Measurements from ENCODE around the gene MAP3K19. TPM values are rescaled to one million over a fixed set of nuclear protein-coding genes. Genes with fewer than 3 reads are reported as not detected.
"Not testable (repeated sequence)": the region's sequence is repeated elsewhere in the genome, so short reads cannot be mapped to it uniquely, and the experiment has no call there.

Gene MAP3K19
- total RNA-seq, 1 donor from 2014 or later = 0.78 TPM

DNA sequence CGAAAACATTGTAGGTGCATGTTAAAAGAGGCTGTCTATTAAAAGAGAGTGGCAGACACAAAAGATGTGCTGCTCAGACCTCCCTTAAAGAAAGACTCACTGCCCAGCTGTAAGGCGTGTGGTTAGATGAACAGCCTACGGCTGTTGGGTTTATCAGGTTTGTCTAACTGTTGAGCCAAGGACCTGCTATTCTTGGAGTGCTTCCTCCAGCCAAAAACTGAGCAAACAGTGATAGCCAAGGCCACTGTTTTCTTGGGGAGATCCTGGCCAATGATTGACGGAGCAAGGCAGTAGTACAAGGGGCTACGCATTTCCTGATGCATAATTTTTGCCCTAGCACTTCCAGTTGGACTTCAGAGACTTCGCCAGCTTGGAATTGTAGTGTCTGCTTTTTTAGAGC is 3.4 kb upstream of the MAP3K19 start:
- DNase-seq = peak; percentile 1

- no peak for DNase-seq
These were observed 2.9 kb upstream of the MAP3K19 start for GRCh38 chr2:135050132-135050531.

DNA sequence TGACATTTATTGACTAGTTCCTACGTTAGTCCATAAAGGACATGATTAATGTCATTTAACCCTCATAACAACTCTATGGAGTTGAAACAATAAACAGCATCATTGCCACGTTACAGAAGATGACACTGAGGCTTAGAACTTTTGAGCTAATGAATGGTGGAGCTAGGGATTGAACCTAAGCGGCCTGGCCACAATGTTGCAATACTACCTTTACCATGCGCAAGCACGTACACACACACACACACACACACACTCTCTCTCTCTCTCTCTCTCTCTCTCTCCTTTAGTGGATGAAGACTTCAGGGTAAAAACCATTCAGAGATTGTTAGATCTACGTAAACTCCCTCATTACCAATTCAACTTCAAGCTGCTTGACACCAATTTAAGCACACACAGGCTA is 875 bp upstream of the MAP3K19 start:
- DNase-seq = no peak

GRCh38 chr2:135043345-135043744 is 3.9 kb downstream of the MAP3K19 start:
- no peak for DNase-seq

DNA sequence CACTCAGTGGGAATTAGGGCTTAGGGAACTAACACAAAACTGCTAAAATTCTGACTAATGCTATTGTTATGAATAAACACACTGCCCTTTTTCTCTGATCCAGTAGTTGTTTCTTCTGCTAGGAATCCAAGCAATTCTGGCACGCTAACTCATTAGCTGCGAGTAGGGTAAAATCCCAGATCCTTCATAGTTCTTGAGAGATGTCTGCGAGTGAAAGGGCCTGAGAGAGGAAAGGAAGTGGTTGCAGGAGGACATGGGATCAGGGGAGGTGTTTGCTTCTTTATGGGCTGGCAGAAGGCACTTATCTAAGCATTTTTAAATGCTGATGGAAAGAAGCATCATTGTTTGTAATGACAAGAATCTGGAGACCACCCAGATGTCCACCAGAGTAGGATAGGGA is 9.4 kb downstream of the MAP3K19 start:
- no peak for DNase-seq

DNA sequence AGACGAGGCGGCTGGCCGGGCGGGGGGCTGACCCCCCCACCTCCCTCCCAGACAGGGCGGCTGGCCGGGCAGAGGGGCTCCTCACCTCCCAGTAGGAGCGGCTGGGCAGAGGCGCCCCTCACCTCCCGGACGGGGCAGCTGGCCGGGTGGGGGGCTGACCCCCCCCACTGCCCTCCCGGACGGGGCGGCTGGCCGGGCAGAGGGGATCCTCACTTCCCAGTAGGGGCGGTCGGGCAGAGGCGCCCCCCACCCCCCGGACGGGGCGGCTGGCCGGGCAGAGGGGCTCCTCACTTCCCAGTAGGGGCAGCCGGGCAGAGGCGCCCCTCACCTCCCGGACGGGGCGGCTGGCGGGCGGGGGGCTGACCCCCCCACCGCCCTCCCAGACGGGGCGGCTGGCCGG is 14.0 kb downstream of the MAP3K19 start:
- DNase-seq = not testable (repeated sequence)

DNA sequence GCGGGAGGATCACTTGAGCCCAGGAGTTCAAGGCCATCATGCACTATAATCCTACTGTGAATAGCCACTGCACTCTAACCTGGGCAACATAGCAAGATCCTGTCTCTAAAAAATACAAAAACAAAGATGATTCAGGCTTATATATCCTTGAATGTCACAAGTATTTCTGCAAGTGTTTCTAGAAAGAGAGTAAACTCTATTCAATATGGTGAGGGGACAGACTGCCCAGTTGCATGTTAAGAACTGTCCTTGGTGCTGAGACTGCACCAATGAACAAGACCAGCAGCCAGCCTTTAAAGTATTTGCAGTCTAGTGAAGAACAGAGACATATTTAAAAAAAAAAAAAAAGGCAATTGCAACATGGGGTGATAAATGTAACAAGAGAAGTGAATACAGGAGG is 16.4 kb downstream of the MAP3K19 start:
- DNase-seq = no peak

- no peak for DNase-seq
These were observed 17.6 kb downstream of the MAP3K19 start for GRCh38 chr2:135029481-135030134.

GRCh38 chr2:135023886-135024485 is 23.3 kb downstream of the MAP3K19 start:
- no peak for DNase-seq

DNA sequence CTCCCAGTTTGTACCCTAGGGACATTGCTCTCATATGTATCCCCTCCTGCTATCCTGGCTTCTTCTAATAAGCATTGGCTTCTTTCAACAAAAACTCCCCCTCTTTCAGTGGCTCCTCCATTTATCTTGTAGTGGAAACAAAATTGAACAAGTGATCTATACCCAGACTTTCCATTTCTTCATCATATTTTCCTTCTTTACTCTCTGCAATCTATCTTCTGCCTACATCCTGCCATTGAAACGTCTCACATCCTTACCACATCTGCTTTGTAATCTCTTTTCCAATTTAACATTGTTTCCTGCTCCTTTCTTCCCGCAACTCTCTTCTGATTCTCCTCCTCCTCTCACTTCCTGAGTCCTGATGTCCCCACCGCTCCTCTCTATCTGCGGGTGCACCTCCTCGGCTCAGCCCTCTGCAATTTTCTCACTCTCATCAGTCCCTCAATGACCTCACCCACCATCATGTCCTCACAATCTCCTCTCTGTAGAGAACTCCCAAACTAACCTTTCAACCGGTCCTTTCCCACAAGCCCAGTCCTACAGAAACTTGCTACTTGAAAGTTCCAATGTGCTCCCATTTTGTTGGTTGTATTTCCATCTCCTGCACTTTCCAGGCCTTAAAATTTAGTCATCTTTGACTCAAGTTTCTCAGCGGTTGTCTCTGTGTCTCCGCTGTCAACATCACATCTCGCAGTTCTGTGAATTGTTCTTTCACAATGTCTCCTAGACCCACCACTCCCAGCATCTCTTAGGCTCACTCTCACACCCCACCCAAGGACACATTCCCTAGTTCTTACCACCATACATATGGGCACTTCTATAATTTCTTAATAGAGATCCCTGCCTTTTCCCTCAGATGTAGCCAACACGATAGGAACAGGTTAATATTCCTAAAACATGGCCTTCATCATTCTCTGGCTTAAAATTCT is 24.0 kb downstream of the MAP3K19 start:
- DNase-seq = no peak

DNA sequence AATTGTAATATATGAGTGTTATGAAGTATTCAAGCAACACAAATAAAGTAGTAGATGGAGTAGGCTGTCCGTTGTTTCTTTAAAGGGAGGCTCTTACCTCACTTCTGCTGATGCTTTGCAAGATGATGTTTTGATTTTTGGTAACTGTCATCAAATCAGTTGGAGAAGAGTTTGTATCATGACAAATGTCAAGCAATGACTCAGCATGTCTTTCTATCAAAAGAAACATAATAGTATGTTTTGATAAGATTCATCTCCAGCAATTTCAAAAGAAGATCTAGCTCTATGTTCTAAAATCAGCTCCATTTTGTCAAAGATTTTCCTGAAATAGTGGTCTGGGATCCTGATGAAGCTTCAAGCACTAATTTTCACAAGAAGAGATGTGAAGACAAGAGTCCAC is 25.6 kb downstream of the MAP3K19 start:
- DNase-seq = no peak

DNA sequence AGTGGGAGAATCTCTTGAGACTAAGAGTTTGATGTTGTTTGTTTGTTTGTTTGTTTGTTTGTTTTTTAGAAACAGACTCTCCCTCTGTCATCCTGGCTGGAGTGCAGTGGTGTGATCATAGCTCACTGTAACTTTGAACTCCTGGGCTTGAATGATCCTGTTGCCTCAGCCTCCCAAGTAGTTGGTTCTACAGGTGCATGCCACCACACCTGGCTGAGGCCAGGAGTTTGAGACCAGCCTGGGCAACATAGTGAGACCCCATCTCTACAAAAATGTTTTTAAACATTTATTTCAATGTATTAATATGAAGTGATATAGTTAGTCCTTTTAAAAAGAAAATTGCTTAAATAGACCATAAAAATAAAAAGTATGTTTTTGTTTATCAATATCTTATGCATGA is 35.6 kb downstream of the MAP3K19 start:
- DNase-seq = no peak

DNA sequence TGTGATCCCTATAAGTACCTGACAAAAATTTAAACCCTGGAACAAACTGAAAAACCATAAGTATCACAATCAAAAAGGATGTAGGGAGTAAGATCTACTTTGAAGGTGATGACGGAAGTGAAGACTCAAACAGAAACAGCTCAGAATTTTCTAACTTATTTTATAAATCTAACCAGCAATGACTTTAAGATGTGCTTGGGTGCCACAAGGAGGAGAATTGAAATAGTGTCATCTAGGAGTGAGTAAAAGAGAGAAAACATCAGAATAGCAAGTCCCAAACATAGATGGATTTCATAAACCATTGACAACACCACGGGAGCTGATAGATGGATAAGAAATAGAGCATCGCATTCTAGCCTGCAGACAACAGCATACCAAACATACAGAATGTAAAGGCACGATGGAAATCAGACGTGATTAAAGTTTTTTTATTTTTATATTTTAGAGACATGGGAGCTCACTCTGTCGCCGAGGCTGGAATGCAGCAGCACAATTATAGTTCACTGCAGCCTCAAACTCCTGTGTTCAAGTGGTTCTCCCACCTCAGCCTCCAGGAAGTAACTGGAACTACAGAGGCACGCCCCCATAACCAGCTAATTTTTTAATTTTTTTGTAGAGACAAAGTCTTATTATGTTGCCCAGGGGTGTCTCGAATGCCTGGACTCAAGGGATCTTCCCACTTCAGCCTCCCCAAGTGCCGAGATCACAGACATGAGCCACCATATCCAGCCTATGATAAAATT is 36.9 kb downstream of the MAP3K19 start:
- no peak for DNase-seq

DNA sequence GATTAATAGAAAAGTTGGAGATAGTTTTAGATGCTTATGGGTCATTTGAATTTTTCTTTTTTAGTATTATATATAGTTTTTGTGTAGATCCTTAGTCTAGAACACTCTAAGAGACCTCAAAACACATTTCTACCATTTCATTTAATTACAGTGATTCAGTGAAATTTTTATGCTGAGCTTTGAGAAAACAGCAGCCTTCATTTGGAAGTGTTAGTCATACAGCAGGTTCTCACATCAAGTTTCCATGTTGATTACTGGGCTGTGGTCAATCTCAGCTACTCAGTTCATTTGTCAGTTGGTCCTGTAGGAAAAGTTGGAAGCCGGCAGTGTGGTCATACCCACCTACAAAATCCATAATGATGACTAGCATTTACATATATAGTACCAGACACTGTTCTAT is 37.9 kb downstream of the MAP3K19 start:
- no peak for DNase-seq

DNA sequence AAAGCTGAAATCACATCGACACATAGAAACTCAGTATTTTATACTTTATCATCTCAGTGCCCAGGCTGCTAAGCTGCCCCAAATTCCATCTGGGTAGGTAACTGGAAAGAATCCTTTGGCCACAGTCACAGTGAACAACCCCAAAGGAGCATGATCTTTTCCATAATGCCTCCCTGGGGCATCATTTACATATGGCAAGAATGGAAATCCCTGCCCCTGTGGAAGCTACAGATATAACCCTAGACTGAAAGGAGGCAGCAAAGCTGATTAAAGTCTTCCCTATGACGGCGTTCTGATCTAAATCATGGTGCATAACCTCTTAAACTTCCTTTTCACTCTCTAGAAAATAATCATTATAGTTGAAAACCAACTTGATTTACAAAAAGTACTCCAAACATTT is 41.5 kb downstream of the MAP3K19 start:
- no peak for DNase-seq

- peak; percentile 68 for DNase-seq
These were observed 43.1 kb downstream of the MAP3K19 start for GRCh38 chr2:135004005-135004746.

DNA sequence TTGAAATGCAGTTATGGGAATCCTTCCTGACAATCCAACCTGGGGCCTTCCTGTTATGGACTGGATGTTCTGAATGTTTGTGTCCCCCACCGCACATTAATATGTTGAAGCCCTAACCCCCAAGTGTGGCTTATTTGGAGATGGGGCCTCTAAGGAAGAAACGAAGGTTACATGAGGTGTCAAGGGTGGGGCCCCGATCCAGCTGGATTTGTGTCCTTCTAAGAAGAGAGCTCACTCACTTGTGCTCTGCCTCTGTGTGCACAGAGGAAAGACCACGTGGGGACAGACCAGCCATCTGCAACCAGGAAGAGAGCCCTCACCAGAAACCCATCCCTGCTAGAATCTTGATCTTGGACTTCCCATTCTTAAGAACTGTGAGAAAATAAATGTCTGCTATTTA is 44.4 kb downstream of the MAP3K19 start:
- no peak for DNase-seq

- no peak for DNase-seq
These were observed 47.7 kb downstream of the MAP3K19 start for GRCh38 chr2:134999521-134999920.

GRCh38 chr2:134988994-134989605 is 58.1 kb downstream of the MAP3K19 start:
- no peak for DNase-seq

DNA sequence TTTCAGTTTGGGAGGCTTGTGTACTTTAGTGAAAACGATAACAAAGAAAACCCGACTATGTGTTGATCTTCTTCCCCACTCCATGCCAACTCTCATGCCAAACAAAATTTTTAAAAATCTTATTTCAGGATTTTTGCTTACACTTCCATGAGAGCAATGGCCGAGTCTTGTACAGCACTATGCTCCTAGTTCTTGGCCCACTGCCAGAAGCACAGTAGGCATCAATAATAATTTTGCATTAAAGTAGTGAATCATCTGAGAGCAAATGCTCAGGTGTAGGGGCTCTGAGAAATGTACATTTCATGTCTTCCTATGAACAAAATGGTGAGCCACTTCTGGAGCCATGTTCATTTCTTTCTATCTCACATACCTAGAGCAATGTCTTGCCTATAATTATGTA is 62.2 kb downstream of the MAP3K19 start:
- no peak for DNase-seq

- no peak for DNase-seq
These were observed 64.6 kb downstream of the MAP3K19 start for GRCh38 chr2:134982603-134983002.
